ENCODE measurements around the gene FOXK2.

The FOXK2 gene

GRCh38 chr17:82548681-82549303 is 29.3 kb downstream of the FOXK2 start:
- TF ChIP-seq ZBTB7A (IDR thresholded peaks at IDR 0.05; ENCODE audit: low read depth) (0 out of 2 replicates have a peak, but pooled peaks have one; percentile 13), TCF12 (IDR thresholded peaks at IDR 0.05; ENCODE audit: low read depth) (no peak), NFIC (IDR thresholded peaks at IDR 0.05) (no peak), EGR1 (IDR thresholded peaks at IDR 0.05) (no peak), YY1 (IDR thresholded peaks at IDR 0.05; ENCODE audit: low read depth) (no peak)
- TF ChIP-seq, protein P1, sequence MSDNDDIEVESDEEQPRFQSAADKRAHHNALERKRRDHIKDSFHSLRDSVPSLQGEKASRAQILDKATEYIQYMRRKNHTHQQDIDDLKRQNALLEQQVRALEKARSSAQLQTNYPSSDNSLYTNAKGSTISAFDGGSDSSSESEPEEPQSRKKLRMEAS (IDR thresholded peaks at IDR 0.05), result no peak

DNA sequence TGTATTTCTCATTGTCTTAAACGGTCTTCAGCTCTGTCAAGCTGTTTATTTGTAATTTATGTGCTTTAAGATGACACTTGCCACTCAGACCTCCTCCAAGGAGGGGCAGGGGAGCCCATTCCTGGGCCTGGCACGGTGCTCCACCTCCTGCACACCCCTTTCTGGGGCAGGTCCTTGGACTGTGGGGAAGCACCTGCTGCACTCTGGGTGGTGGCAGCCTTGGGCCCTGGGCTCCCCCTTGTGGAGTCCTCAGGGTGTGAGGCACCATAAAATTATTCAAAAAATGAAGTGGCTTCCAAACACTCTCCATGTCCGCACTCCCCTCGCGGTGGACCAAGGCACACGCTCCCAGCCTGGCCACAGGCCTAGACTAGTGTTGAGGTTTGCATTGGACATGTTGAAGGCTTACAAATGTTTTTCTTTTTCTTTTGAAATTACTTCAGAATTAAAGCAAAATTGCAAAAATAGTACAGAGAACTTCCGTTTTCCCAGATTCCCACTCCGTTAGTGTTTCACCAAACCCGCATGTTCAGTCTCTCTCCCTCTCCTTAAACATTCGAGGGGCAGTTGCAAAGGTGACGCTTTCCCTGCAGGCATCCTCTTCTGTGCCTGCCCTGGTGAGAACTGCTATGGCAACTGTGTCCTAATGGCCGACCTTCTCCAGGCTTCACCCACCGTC is 32.4 kb downstream of the FOXK2 start:
- TF ChIP-seq RAD21 (IDR thresholded peaks at IDR 0.05; ENCODE audit: low read depth) (peak; percentile 74), TCF12 (IDR thresholded peaks at IDR 0.05; ENCODE audit: low read depth) (no peak)

DNA sequence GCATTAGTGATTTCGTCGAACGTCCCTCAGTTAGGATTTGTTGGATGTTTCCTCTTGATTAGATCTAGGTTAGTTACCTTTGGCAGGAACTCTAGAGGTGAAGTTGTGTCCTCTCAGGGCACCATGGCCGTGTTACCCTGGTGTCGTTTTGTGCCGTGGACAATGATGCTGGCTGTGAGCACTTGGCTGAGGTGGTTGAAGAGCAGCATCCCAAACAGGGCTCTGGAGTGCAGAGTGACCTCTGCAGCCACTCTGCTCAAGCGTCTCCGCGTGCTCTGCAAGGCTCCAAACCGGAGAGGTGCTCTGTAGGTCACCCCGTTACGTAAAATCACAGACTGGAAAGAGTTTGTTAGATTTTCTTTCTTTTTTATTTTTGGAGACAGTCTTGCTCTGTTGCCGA is 33.0 kb downstream of the FOXK2 start:
- TF ChIP-seq, protein P2, sequence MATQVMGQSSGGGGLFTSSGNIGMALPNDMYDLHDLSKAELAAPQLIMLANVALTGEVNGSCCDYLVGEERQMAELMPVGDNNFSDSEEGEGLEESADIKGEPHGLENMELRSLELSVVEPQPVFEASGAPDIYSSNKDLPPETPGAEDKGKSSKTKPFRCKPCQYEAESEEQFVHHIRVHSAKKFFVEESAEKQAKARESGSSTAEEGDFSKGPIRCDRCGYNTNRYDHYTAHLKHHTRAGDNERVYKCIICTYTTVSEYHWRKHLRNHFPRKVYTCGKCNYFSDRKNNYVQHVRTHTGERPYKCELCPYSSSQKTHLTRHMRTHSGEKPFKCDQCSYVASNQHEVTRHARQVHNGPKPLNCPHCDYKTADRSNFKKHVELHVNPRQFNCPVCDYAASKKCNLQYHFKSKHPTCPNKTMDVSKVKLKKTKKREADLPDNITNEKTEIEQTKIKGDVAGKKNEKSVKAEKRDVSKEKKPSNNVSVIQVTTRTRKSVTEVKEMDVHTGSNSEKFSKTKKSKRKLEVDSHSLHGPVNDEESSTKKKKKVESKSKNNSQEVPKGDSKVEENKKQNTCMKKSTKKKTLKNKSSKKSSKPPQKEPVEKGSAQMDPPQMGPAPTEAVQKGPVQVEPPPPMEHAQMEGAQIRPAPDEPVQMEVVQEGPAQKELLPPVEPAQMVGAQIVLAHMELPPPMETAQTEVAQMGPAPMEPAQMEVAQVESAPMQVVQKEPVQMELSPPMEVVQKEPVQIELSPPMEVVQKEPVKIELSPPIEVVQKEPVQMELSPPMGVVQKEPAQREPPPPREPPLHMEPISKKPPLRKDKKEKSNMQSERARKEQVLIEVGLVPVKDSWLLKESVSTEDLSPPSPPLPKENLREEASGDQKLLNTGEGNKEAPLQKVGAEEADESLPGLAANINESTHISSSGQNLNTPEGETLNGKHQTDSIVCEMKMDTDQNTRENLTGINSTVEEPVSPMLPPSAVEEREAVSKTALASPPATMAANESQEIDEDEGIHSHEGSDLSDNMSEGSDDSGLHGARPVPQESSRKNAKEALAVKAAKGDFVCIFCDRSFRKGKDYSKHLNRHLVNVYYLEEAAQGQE (IDR thresholded peaks at IDR 0.05; ENCODE audit: low read depth), result no peak
- TF ChIP-seq EGR1 (IDR thresholded peaks at IDR 0.05) (no peak), FOXM1 (IDR thresholded peaks at IDR 0.05; ENCODE audit: borderline replicate concordance, low read depth) (no peak), TEAD4 (IDR thresholded peaks at IDR 0.05) (no peak), CREB1 (IDR thresholded peaks at IDR 0.05; ENCODE audit: low read depth) (no peak), ZBTB7A (IDR thresholded peaks at IDR 0.05; ENCODE audit: low read depth) (no peak), CEBPB (IDR thresholded peaks at IDR 0.05) (no peak), EP300 (IDR thresholded peaks at IDR 0.05; ENCODE audit: borderline replicate concordance) (no peak), TCF12 (IDR thresholded peaks at IDR 0.05; ENCODE audit: low read depth) (no peak), RAD21 (IDR thresholded peaks at IDR 0.05; ENCODE audit: low read depth) (no peak), TAF1 (IDR thresholded peaks at IDR 0.05; ENCODE audit: low read depth) (no peak), YY1 (IDR thresholded peaks at IDR 0.05; ENCODE audit: low read depth) (no peak)
- TF ChIP-seq, protein P3, sequence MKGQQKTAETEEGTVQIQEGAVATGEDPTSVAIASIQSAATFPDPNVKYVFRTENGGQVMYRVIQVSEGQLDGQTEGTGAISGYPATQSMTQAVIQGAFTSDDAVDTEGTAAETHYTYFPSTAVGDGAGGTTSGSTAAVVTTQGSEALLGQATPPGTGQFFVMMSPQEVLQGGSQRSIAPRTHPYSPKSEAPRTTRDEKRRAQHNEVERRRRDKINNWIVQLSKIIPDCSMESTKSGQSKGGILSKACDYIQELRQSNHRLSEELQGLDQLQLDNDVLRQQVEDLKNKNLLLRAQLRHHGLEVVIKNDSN (IDR thresholded peaks at IDR 0.05), result no peak

DNA sequence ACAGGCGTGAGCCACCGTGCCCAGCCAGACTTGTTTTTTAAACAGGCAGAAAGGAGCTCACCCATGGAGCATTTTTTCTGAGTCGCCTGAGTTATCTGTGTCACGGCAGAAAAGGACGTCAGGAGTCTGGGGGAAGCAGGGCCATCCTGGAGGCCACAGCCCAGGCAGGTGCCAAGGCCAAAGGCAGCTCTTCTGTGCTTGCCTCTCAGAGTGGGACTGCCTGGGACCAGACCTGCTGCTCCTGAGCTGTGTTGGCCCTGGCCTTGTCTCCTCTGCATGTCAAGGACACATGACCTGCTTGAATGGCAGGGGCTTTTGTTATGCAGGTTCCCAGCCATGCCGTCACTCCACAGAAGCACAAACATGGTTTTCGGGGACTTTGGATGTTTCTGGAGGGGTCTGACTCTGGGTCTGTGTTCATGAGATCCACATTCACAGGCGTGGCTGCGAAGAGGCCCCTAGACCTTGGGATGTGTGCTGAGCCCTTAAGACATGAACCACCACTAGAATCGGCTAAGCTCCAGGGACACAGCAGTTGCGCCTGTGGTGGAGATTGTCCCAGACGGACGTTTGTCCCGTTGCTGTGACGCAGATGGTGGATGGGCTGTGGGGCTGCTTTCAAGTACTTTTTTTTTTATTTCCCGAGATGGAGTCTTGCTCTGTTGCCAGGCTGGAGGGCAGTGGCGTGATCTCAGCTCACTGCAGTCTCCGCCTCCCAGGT is 33.8 kb downstream of the FOXK2 start:
- no peak for TF ChIP-seq NFIC (IDR thresholded peaks at IDR 0.05)
- TF ChIP-seq, protein P3 (IDR thresholded peaks at IDR 0.05), result no peak
- no peak for TF ChIP-seq CEBPB (IDR thresholded peaks at IDR 0.05)
- no peak for TF ChIP-seq TCF12 (IDR thresholded peaks at IDR 0.05; ENCODE audit: low read depth)
- TF ChIP-seq FOXM1 (IDR thresholded peaks at IDR 0.05; ENCODE audit: borderline replicate concordance, low read depth), result no peak
- TF ChIP-seq TEAD4 (IDR thresholded peaks at IDR 0.05), result no peak

DNA sequence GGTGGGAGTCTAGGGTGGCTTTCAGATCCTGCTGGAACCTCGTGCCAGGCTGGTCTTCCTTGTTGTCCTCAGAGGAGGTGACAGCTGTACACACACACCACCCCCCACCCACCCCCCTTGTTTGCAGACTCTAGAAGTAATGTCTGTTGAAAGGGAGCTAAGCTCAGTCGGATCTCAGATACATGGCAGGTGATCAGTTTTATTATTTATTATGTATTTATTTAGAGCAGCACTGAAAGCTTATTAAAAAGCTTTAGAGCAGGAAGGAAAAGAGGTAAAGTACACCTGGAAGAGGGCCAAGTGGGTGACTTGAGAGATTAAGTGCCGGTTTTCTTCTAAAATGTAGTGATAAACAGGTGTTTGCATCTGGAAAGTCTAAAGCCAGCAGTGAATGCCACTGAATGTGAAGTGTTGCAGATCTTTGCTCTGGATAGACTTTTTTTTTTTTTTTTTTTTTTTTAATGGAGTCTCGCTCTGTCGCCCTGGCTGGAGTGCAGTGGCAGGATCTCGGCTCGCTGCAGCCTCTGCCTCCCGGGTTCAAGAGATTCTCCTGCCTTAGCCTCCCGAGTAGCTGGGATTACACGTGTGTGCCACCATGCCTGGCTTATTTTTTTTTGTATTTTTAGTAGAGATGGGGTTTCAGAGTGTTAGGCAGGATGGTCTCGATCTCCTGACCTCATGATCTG is 40.2 kb downstream of the FOXK2 start:
- no peak for TF ChIP-seq TEAD4 (IDR thresholded peaks at IDR 0.05)
- TF ChIP-seq TAF1 (IDR thresholded peaks at IDR 0.05; ENCODE audit: low read depth), result no peak
- no peak for TF ChIP-seq YY1 (IDR thresholded peaks at IDR 0.05; ENCODE audit: low read depth)
- TF ChIP-seq ZBTB7A (IDR thresholded peaks at IDR 0.05; ENCODE audit: low read depth), result no peak
- no peak for TF ChIP-seq EP300 (IDR thresholded peaks at IDR 0.05; ENCODE audit: borderline replicate concordance)

- TF ChIP-seq, protein P3 (IDR thresholded peaks at IDR 0.05), result no peak
- TF ChIP-seq RAD21 (IDR thresholded peaks at IDR 0.05; ENCODE audit: low read depth) (no peak), ZBTB7A (IDR thresholded peaks at IDR 0.05; ENCODE audit: low read depth) (no peak), CEBPB (IDR thresholded peaks at IDR 0.05) (no peak), EGR1 (IDR thresholded peaks at IDR 0.05) (no peak), CREB1 (IDR thresholded peaks at IDR 0.05; ENCODE audit: low read depth) (no peak), FOXM1 (IDR thresholded peaks at IDR 0.05; ENCODE audit: borderline replicate concordance, low read depth) (no peak), EP300 (IDR thresholded peaks at IDR 0.05; ENCODE audit: borderline replicate concordance) (no peak), TCF12 (IDR thresholded peaks at IDR 0.05; ENCODE audit: low read depth) (no peak), TAF1 (IDR thresholded peaks at IDR 0.05; ENCODE audit: low read depth) (no peak), TEAD4 (IDR thresholded peaks at IDR 0.05) (no peak), NFIC (IDR thresholded peaks at IDR 0.05) (no peak), YY1 (IDR thresholded peaks at IDR 0.05; ENCODE audit: low read depth) (no peak)
- TF ChIP-seq, protein P1 (IDR thresholded peaks at IDR 0.05), result no peak
- TF ChIP-seq, protein P2 (IDR thresholded peaks at IDR 0.05; ENCODE audit: low read depth), result no peak
Measured at GRCh38 chr17:82560252-82560642, 40.7 kb downstream of the FOXK2 start.
